D721Med (cell line): ENCODE data around the gene CDH4.

Source experiments
- DNase-seq: peaks from one replicate; pipeline ENCODE4 v3.0.0; 2011; ENCODE audit warnings: low spot score; ENCODE audit not compliant: insufficient read length
- FAIRE-seq: peaks from 2 replicates; lab custom pipeline; 2011; peaks lifted over from hg19 to GRCh38; lab: Jason Lieb, UNC
- TF ChIP-seq, protein P1 (sequence below): IDR thresholded peaks from 2 replicates; pipeline ENCODE4 v1.5.1; 2012; ENCODE audit warnings: mild to moderate bottlenecking, control low read depth; ENCODE audit not compliant: insufficient read depth; ENCODE audit errors: missing control alignments

The CDH4 gene

DNA sequence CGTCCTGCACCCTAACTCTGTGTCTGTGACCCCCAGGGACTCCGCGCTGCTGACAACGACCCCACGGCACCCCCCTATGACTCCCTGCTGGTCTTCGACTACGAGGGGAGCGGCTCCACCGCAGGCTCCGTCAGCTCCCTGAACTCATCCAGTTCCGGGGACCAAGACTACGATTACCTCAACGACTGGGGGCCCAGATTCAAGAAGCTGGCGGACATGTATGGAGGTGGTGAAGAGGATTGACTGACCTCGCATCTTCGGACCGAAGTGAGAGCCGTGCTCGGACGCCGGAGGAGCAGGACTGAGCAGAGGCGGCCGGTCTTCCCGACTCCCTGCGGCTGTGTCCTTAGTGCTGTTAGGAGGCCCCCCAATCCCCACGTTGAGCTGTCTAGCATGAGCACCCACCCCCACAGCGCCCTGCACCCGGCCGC is 684.7 kb downstream of the CDH4 start:
- FAIRE-seq, result no peak

DNA sequence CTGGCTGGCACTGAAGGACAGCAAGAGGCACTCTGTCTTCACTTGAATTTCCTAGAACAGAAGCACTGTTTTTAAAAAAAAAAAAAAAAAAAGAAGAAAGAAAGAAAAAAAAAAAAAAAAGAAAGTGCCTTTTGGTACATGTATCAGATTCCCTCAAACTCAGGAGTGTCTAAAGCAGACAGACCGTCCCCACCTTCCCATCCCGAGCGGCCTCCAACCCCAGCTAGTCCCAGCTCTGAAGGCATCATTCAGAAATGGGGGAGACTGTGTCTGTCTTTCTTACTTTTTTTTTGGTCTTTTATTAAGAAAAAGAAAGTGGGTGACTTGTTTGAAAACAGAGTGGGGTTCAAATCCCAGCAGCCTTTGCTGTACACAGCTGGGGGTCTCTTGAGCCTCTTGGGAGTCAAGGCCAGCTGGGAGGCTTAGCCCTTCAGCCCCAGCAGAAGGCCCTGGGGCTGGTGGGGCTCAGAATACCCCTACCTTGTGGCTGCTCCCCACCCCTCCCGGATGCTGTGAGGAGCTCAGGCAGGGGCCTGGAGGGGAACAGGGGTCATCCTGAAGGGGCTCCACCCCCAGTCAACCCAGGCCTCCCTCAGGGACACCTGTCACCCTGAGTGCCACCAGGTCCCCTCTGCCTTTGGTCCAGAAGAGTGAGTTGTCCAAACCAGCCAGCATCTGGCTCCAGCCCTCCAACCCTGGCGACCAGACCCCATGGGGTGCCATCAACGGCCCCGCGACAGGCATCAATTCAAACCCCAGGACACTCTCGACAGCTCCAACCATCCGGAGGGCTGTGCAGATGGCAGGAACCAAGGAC is 685.3 kb downstream of the CDH4 start:
- FAIRE-seq (no peak), DNase-seq (no peak)
- TF ChIP-seq, protein P1, sequence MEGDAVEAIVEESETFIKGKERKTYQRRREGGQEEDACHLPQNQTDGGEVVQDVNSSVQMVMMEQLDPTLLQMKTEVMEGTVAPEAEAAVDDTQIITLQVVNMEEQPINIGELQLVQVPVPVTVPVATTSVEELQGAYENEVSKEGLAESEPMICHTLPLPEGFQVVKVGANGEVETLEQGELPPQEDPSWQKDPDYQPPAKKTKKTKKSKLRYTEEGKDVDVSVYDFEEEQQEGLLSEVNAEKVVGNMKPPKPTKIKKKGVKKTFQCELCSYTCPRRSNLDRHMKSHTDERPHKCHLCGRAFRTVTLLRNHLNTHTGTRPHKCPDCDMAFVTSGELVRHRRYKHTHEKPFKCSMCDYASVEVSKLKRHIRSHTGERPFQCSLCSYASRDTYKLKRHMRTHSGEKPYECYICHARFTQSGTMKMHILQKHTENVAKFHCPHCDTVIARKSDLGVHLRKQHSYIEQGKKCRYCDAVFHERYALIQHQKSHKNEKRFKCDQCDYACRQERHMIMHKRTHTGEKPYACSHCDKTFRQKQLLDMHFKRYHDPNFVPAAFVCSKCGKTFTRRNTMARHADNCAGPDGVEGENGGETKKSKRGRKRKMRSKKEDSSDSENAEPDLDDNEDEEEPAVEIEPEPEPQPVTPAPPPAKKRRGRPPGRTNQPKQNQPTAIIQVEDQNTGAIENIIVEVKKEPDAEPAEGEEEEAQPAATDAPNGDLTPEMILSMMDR, result no peak

More for the DNA sequence above, 684.7 kb downstream of the CDH4 start:
- TF ChIP-seq, protein P1, result no peak
- DNase-seq, result no peak

DNA sequence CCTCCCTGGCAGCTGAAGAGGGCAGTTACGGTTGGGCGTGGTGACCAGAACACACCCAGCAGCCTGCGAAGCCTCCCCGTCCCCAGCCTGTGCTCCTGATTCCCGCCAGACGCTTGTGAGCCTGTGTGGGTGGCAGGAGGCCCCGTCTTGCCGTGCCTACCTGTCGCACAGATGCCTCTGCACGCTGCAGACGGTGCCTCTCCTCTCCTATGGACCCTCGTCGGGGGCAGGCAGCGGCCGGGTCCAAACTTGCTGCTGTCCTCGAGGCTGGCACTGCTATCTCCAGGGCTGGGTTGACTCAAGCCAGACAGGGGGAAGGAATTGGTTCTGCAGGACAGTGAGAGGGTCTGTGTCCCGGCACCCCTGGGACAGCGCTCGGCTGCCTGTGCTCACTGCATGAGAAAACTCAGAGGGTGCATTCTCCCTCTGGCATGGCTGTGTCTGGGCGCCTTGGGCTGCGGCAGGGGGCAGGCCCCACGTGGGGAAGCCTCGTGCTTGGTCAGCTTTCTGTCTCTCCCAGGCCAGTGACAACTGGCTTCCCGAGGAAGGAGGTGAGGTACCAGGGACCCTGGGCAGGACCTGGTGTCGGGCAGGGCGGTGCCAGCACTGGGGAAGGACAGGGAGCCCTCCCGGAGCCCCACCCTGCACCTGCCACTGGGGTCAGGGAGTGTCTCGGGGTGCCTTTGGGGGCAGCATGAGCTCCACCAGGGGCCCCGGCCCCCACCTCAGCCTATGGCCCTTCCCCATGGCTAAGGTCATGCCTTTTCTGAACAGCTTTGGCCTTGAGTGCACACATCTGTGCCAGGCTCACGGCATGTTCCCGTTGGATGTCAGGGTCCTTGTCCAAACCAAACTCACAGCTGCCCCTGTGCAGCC is 686.1 kb downstream of the CDH4 start:
- DNase-seq (no peak), FAIRE-seq (no peak)
- TF ChIP-seq, protein P1, result no peak

DNA sequence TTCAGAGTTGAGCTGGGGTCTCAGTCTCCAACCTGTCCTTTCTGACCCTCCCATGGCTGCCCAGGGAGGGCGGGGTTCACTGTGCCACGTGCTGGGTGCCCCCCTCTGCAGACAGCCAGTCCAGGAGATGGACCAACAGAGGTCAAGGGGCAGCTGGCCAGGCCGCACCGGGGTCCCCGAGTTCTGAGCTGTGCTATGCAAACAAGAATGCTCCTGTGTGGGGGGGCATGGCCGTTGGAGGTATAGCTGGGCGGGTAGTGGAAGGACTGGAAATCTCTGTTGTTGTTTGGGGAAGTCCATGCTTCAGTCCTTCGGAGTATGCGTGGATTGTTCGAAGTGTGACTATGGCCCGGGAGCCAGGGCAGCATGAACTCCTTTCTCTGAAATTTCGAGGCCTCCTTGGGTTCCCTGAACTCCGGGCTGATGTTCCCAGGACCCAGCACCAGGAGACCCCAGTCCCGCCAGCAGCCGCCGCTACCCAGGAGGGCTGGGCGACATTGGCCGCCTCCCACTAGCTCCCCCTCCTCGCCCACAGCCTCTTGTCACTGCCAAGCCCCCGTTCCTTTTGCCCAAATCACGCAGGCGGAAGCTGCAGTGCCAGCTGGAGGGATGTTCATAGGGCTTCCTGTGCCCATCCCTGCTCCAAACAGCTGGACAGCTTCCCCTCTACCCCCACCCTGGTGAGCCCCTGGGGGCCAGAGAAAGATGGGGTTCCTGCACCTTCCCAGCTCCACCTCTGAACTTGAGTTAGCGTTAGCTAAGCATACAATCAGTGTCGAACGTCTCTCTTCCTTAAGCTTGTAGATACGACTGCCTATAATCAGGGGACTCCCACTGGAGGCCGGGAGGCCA is 687.0 kb downstream of the CDH4 start:
- DNase-seq, result no peak
- TF ChIP-seq, protein P1, result no peak

GRCh38 chr20:61939691-61940360 is 687.8 kb downstream of the CDH4 start:
- no peak for FAIRE-seq
- TF ChIP-seq, protein P1, result no peak
- DNase-seq, result no peak

More for the DNA sequence above, 687.0 kb downstream of the CDH4 start:
- no peak for FAIRE-seq

DNA sequence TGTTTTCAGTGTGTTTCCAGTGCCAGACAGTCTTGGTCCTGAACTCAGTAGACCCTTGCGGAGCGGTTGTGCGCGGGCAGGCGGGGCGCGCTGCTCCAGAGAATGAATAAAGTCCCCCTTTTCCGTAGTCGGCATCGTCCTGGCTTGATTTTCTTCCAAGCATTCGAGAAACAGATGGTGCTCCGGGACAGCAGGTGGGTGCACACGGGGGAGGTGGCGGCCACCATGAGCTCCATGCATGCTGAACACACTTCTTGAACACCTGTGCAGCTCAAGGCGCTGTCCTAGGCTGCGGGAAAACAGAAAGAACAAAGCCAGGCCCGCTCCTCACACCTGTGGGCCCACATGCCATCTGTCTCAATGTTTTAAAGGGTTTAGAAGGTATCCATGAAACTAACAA is 688.4 kb downstream of the CDH4 start:
- no peak for FAIRE-seq
- DNase-seq, result no peak
- TF ChIP-seq, protein P1, result no peak
